GM18873 (cell line): ENCODE results near the gene FUBP1.
"Not testable (repeated sequence)": the region's sequence is repeated elsewhere in the genome, so short reads cannot be mapped to it uniquely, and the experiment has no call there.

Source experiments
- ATAC-seq: cut with Tn5 transposase; IDR thresholded peaks from one replicate; pipeline ENCODE4 v1.9.1; 2021; ENCODE audit warnings: mild to moderate bottlenecking, moderate library complexity, moderate number of reproducible peaks; ENCODE audit not compliant: unreplicated experiment, low FRiP score

FUBP1 gene, protein sequence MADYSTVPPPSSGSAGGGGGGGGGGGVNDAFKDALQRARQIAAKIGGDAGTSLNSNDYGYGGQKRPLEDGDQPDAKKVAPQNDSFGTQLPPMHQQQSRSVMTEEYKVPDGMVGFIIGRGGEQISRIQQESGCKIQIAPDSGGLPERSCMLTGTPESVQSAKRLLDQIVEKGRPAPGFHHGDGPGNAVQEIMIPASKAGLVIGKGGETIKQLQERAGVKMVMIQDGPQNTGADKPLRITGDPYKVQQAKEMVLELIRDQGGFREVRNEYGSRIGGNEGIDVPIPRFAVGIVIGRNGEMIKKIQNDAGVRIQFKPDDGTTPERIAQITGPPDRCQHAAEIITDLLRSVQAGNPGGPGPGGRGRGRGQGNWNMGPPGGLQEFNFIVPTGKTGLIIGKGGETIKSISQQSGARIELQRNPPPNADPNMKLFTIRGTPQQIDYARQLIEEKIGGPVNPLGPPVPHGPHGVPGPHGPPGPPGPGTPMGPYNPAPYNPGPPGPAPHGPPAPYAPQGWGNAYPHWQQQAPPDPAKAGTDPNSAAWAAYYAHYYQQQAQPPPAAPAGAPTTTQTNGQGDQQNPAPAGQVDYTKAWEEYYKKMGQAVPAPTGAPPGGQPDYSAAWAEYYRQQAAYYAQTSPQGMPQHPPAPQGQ

GRCh38 chr1:77978969-77979876 lies at the start of gene FUBP1:
Gene FUBP1 (minus strand): TSS chr1:77979072. CDS start chr1:77979004, 68 bp downstream.
- ATAC-seq = peak; percentile 68

DNA sequence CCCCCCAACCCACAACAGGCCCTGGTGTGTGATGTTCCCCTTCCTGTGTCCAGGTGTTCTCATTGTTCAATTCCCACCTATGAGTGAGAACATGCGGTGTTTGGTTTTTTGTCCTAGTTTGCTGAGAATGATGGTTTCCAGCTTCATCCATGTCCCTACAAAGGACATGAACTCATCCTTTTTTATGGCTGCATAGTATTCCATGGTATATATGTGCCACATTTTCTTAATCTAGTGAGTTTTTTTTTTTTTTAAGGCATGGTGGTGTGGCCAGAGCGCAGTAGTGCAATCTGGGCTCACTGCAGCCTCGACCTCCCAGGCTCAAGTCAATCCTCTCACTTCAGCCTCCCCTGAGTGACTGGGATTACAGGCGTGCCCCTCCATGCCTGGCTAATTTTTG lies 42.3 kb upstream of the FUBP1 start:
- ATAC-seq = not testable (repeated sequence)

DNA sequence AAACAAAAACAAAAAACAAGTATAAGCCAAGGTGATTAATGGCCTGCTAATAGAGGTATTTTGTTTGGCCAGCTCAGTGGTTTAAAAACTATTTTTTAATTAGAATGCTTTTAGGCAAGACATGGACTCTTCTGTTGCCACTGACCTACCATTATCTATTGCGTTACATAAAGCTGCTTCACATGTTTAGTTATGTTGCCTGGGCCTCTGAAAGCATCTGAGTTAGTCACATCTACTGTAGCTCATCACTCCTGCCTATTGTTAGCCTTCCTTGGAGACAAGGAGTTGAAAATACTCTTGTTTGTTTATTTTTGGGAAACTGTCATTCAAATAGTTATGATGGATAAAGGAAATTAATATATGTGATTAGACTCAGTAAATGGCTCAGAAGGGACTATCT lies 40.2 kb upstream of the FUBP1 start:
- no peak for ATAC-seq

GRCh38 chr1:78015148-78015547 lies 36.3 kb upstream of the FUBP1 start:
- no peak for ATAC-seq

DNA sequence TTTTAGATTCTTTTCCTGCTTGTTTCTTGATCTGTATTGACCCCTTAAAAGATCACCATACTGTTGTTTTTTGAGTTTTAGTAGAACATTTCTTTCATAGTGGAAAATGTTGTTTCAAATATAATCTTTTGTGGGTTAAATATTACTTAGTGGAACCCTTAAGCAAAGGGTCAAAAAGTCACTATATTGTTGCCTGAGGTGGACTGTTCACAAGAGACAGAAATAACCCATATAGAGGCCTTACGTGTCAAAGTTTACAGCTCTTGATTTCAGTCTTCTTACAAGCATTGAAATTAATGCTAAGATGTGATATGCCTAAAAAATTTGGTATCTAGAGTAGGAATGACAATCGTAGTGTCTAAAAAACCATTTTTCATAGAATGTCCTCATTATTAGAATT lies 32.2 kb upstream of the FUBP1 start:
- ATAC-seq = no peak

DNA sequence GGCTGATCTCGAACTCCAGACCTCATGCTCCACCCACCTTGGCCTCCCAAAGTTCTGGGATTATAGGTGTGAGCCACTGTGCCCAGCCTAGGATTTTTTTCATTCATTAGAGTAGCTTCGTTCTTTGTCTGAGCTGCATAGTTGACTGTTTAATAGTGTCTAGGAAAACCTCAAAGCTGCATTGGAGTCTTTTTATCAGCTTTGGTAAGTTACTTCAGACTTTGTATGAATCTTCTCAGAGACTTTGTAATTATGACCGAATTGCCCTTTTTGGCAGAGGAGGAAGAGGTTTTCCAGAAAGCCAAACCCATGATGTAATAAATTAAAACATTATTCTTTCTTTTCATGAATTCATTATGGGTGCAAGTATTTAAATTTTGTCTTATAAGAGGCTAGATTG lies 31.0 kb upstream of the FUBP1 start:
- ATAC-seq = no peak

DNA sequence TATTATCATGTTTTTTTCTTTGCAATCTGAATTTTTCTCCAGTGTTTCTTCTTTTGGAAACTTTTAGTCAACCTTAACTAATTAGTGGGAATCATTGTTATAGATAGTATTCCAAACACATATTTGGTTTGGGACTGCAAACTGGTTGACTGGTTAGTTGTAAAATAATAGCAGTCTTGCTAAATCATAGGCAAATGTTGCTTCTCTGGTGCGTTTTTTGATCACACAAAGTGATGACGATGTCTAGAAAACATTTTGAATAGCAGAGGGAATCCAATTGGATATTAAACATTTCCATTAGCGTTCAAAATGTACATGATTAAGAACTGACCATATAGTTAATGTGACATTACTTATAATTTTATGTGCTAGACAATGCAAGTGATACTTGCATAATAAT lies 30.4 kb upstream of the FUBP1 start:
- no peak for ATAC-seq

- no peak for ATAC-seq
Measured at GRCh38 chr1:78007677-78008341, 28.9 kb upstream of the FUBP1 start.

DNA sequence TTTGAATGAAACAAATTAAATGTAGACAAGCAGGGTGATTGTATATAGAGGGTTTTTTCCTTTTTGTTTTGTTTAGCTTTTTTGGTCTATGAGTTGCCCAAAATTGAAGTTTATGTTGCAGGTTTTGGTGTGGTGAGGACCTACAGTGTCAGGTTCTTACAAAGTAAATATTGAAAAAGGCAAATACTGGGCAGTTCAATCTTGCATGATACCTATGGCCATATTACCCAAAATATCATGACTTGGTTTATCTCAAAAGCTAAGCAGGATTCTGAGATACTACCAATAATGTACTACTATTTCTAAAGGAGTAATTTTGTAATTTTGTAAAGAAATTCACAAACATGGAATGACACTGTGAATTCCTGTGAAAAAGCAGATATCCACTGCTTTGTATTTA lies 27.6 kb upstream of the FUBP1 start:
- no peak for ATAC-seq

- ATAC-seq = no peak
Measured at GRCh38 chr1:78005755-78006154, 26.9 kb upstream of the FUBP1 start.

GRCh38 chr1:78005448-78005722 lies 26.5 kb upstream of the FUBP1 start:
- no peak for ATAC-seq

DNA sequence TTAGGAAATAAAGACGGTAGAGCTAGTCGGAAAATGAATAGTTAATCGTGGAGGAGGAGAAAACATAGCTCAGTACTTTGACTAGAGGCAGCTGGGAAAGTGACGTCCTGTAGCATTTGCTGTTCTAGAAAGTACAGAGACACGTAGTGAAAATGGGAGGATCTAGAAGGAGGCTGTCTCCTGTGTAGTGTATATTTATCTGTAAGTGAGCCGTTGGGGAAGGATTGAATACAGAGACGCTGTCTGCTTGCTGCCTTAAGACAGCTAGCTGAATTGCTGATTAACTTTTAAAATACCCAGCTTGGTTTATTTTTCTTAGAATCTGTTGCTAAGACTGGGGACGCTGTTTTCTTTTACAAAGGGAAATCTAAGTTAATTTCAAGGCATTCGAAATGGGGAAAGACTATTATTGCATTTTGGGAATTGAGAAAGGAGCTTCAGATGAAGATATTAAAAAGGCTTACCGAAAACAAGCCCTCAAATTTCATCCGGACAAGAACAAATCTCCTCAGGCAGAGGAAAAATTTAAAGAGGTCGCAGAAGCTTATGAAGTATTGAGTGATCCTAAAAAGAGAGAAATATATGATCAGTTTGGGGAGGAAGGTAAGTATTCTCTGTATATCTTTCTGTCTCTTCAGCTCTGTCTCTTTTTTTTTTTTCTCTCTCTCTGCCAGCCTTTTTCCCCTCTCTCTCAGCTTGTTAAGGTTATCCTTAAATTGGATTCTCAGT lies 26.0 kb upstream of the FUBP1 start, which contains the start of gene DNAJB4:
Gene DNAJB4 (plus strand): TSS at position 221 of the 729 bp plus-strand sequence. CDS start 172 bp downstream, at position 393.
- peak; percentile 99 for ATAC-seq

- peak; percentile 48 for ATAC-seq
Measured at GRCh38 chr1:78003882-78004718, 25.2 kb upstream of the FUBP1 start.

GRCh38 chr1:78003070-78003746 lies 24.3 kb upstream of the FUBP1 start:
- no peak for ATAC-seq

- ATAC-seq = not testable (repeated sequence)
Measured at GRCh38 chr1:78000536-78000935, 21.7 kb upstream of the FUBP1 start.

GRCh38 chr1:77996734-77997133 lies 17.9 kb upstream of the FUBP1 start:
- ATAC-seq = no peak

GRCh38 chr1:77994117-77994705 lies 15.3 kb upstream of the FUBP1 start:
- ATAC-seq = no peak

- ATAC-seq = no peak
Measured at GRCh38 chr1:77991638-77992037, 12.8 kb upstream of the FUBP1 start.
